GM12878 (cell line): ENCODE data around the gene DYNC2LI1. TPM values are rescaled to one million over a fixed set of nuclear protein-coding genes. Genes with fewer than 3 reads are reported as not detected.

Experiments used
- ATAC-seq: fragments of 200-7000 bp; cut with Tn5 transposase; 3 replicates; pipeline ENCODE4 v1.9.1; 2020; ENCODE audit warnings: mild to moderate bottlenecking, moderate library complexity
- BruUV-seq: library from RNA; stranded (reverse); fragments of 400-500 nt; replicated peaks from 2 replicates; lab custom pipeline; 2021; lab: Mats Ljungman, UMichigan
- CTCF ChIA-PET: fragments of 300-600 bp; sonication (Branson Sonifier 250); formaldehyde crosslinking; extraction: SDS; loops from one replicate; lab custom pipeline; 2021; ENCODE audit warnings: inconsistent platforms; lab: Yijun Ruan, JAX
- POLR2A ChIA-PET: fragments of 350-600 bp; formaldehyde crosslinking; extraction: SDS; loops from one replicate; lab custom pipeline; 2021; ENCODE audit warnings: inconsistent platforms; lab: Charles Lee
- RAD21 ChIA-PET: fragments of 300-600 bp; sonication (Branson Sonifier 250); formaldehyde crosslinking; loops from one replicate; lab custom pipeline; 2023; ENCODE audit warnings: antibody characterized with exemption; ENCODE audit not compliant: unreplicated experiment; lab: Charles Lee
- SMC1A ChIA-PET: fragments of 300-600 bp; sonication (Branson Sonifier 250); formaldehyde crosslinking; loops from one replicate; lab custom pipeline; 2023; ENCODE audit not compliant: unreplicated experiment, uncharacterized antibody; lab: Charles Lee
- DNase-seq: peaks from one replicate; pipeline ENCODE4 v3.0.0-alpha.2; 2011; ENCODE audit warnings: low read depth, low spot score
- FAIRE-seq: peaks from 3 replicates; lab custom pipeline; 2011; peaks lifted over from hg19 to GRCh38; lab: Jason Lieb, UNC
- H2AFZ ChIP-seq: 2 replicates; pipeline ENCODE4 v1.6.0; 2011; ENCODE audit warnings: low read depth, low read length, control low read depth; ENCODE audit not compliant: control insufficient read depth
- H3K27ac ChIP-seq: 2 replicates; pipeline ENCODE4 v1.5.1; 2011; ENCODE audit warnings: control low read depth; ENCODE audit not compliant: control insufficient read depth, insufficient read depth
- H3K27me3 ChIP-seq, 2 experiments: replicated peaks in 1 of 2; 2 replicates each; pipeline versions ENCODE4 v1.6.0 to v1.6.1; 2011; ENCODE audit warnings: low read length in 1 of 2; ENCODE audit not compliant: control insufficient read depth in 2 of 2, insufficient read depth in 2 of 2
- H3K36me3 ChIP-seq, 2 experiments: 2 replicates each; pipeline ENCODE4 v1.5.1; 2011; ENCODE audit warnings: low read length in 1 of 2; ENCODE audit not compliant: control insufficient read depth in 2 of 2, insufficient read depth in 2 of 2
- H3K4me1 ChIP-seq: 2 replicates; pipeline ENCODE4 v1.6.1; 2011; ENCODE audit warnings: mild to moderate bottlenecking, low read length, moderate library complexity, mixed read lengths; ENCODE audit not compliant: control insufficient read depth, insufficient read depth
- H3K4me2 ChIP-seq: 2 replicates; pipeline ENCODE4 v1.6.0; 2011; ENCODE audit warnings: control low read depth; ENCODE audit not compliant: control insufficient read depth, insufficient read depth
- H3K4me3 ChIP-seq: fragments of 200-600 bp; sonication (generic); 2 replicates; pipeline ENCODE4 v1.5.1; 2016
- H3K79me2 ChIP-seq: 2 replicates; pipeline ENCODE4 v1.6.0; 2011; ENCODE audit warnings: low read length; ENCODE audit not compliant: control insufficient read depth, insufficient read depth
- H3K9ac ChIP-seq: 2 replicates; pipeline ENCODE4 v1.8.0; 2011; ENCODE audit warnings: low read length, control low read depth, mixed read lengths; ENCODE audit not compliant: control insufficient read depth, insufficient read depth
- H3K9me3 ChIP-seq: replicated peaks from 3 replicates; pipeline ENCODE4 v1.5.1; 2011; ENCODE audit warnings: mild to moderate bottlenecking, low read length; ENCODE audit not compliant: control insufficient read depth, insufficient read depth
- H4K20me1 ChIP-seq: 2 replicates; pipeline ENCODE4 v1.6.0; 2011; ENCODE audit not compliant: control insufficient read depth, insufficient read depth
- BACH1 ChIP-seq: fragments of 450-650 bp; IDR thresholded peaks from 2 replicates; pipeline ENCODE4 v1.6.1; 2017; ENCODE audit warnings: mild to moderate bottlenecking, borderline replicate concordance
- DPF2 ChIP-seq: fragments of 450-650 bp; IDR thresholded peaks from 2 replicates; pipeline ENCODE4 v1.6.1; 2017; ENCODE audit warnings: mild to moderate bottlenecking
- GABPA ChIP-seq: IDR thresholded peaks from 2 replicates; pipeline ENCODE4 v1.6.1; 2014; ENCODE audit warnings: antibody characterized with exemption, low read depth, mild to moderate bottlenecking, inconsistent platforms
- MTA2 ChIP-seq: fragments of 450-650 bp; IDR thresholded peaks from 2 replicates; pipeline ENCODE4 v1.6.1; 2016; ENCODE audit warnings: low read depth, mild to moderate bottlenecking, moderate library complexity
- MXI1 ChIP-seq: fragments of 150-350 bp; IDR thresholded peaks from 2 replicates; pipeline ENCODE4 v1.6.1; 2011; ENCODE audit warnings: low read depth, mild to moderate bottlenecking, inconsistent platforms, low read length, improper control_type of control experiment
- NKRF ChIP-seq: fragments of 450-650 bp; conservative IDR thresholded peaks from 2 replicates; pipeline ENCODE4 v1.6.1; 2017; ENCODE audit warnings: mild to moderate bottlenecking, moderate library complexity
- POLR2AphosphoS2 ChIP-seq: IDR thresholded peaks from 2 replicates; pipeline ENCODE4 v1.6.1; 2011; ENCODE audit warnings: low read depth, mild to moderate bottlenecking, low read length, improper control_type of control experiment, moderate library complexity
- RB1 ChIP-seq: fragments of 450-650 bp; formaldehyde crosslinking; IDR thresholded peaks from 2 replicates; pipeline ENCODE4 v1.6.1; 2017; ENCODE audit warnings: mild to moderate bottlenecking, borderline replicate concordance
- RFX5 ChIP-seq: IDR thresholded peaks from 2 replicates; pipeline ENCODE4 v1.6.1; 2011; ENCODE audit warnings: low read depth, low read length, improper control_type of control experiment
- ZNF24 ChIP-seq: fragments of 450-650 bp; IDR thresholded peaks from 2 replicates; pipeline ENCODE4 v1.6.1; 2017; ENCODE audit warnings: antibody characterized with exemption, mild to moderate bottlenecking
- WGBS: methylation state at CpG from one replicate; pipeline ENCODE4 v1.1.6; 2016; ENCODE audit warnings: low lambda C conversion rate; ENCODE audit not compliant: insufficient replicate concordance, insufficient coverage; ENCODE audit errors: missing lambda C conversion rate; 5-methylcytosine and 5-hydroxymethylcytosine counted together
- in situ Hi-C: fragments of 300-500 bp; cut with MboI; formaldehyde crosslinking; loops from 9 replicates; pipeline ENCODE4 v1.14.3; 2018; ENCODE audit warnings: mixed read lengths
- intact Hi-C: fragments of 100-400 bp; cut with micrococcal nuclease; formaldehyde crosslinking; loops from one replicate; pipeline ENCODE4 v1.14.2; 2022; ENCODE audit not compliant: unreplicated experiment
- polyA plus RNA-seq, 11 experiments: library from polyadenylated mRNA; depleted of rRNA in 4 of 11; unstranded in 6 of 11; stranded (reverse) in 5 of 11; fragments of >200 nt; fragmentation: Nextera tagmentation in 4 of 11; fragmentation: Illumina TruSeq in 1 of 11; extraction: Ambion mirVana in 4 of 11; extraction: Trizol in 1 of 11; gene quantifications; 1 replicate in 1 of 11; 2 replicates in 10 of 11; pipeline versions ENCODE4 v1.2.1 to v1.2.3, GENCODE V29; 2011 to 2016; ENCODE audit warnings: inconsistent platforms in 2 of 11, missing spikeins in 2 of 11, low read depth in 1 of 11
- total RNA-seq, 4 experiments: library from RNA; depleted of rRNA in 3 of 4; stranded (reverse); fragments of >200 nt in 3 of 4; fragmentation: Illumina TruSeq in 1 of 4; extraction: Trizol in 1 of 4; gene quantifications; 2 replicates each; pipeline versions ENCODE4 v1.2.1 to v1.2.3, GENCODE V29; 2013 to 2021

The DYNC2LI1 gene
- total and polyA plus RNA-seq, 10 of the 15 experiments (the other 5 are each of a cell fraction or from before 2014, with no cell fraction given): 9.5 to 27.3 (median 19.3) TPM

- in situ Hi-C loops (no loop called here), intact Hi-C loops (no loop called here)
- BruUV-seq: no TSS peak
- no peaks in the 10 kb centered on the region for H3K27me3 ChIP-seq
- SMC1A ChIA-PET: interaction anchor here (0.9 to 1.3 kb wide), 2 partner anchors 38 to 129 kb away, joined by 3 to 4 read pairs; no protein-coding TSS in a partner anchor
- peaks cover 0 to 4% of the 10 kb centered on the region in 2 experiments; a peak in 1 of 4 replicates for H3K36me3 ChIP-seq
- 67% methylated on average over 7 of the region's 7 CpGs for WGBS
- TF ChIP-seq MXI1 (no peak), RFX5 (no peak), RB1 (no peak), MTA2 (no peak), BACH1 (no peak), ZNF24 (no peak), DPF2 (no peak), NKRF (no peak), GABPA (no peak), POLR2AphosphoS2 (no peak)
- peak overlapping the region; percentile 68 for H3K9ac ChIP-seq
- POLR2A ChIA-PET: interaction anchor here (1.0 kb wide), 1 partner anchor 16 kb away, joined by 3 read pairs; no protein-coding TSS in a partner anchor
- FAIRE-seq (no peak), DNase-seq (no peak), ATAC-seq (no peak)
- H3K4me2 ChIP-seq: peak overlapping the region; percentile 92
- CTCF ChIA-PET: interaction anchor here (0.5 to 1.7 kb wide), 4 partner anchors 17 to 208 kb away, joined by 3 to 5 read pairs (median 3); no protein-coding TSS in a partner anchor
- peak overlapping the region; percentile 98 for H2AFZ ChIP-seq
- no peak overlapping the region for H3K27ac ChIP-seq
- no peaks in the 10 kb centered on the region for H4K20me1 ChIP-seq
- H3K9me3 ChIP-seq: no peaks in the 10 kb centered on the region
- no peaks in the 10 kb centered on the region for H3K4me1 ChIP-seq
- RAD21 ChIA-PET: interaction anchor here (0.8 kb wide), 1 partner anchor 103 kb away, joined by 3 read pairs; no protein-coding TSS in a partner anchor
- no peaks in the 10 kb centered on the region for H3K79me2 ChIP-seq
- H3K4me3 ChIP-seq: peak overlapping the region; percentile 84
These were observed 778 bp downstream of the DYNC2LI1 start for GRCh38 chr2:43774617-43775016.
